HEK293 (cell line): Measurements from ENCODE around the gene TYMS.
A peak's percentile ranks its signal among the peaks of the same experiment; 100 is the strongest.

Experiments
- CTCF ChIA-PET: fragments of 350-600 bp; formaldehyde crosslinking; extraction: SDS; loops from one replicate; lab custom pipeline; 2021; ENCODE audit warnings: antibody characterized with exemption; lab: Yijun Ruan, JAX
- POLR2A ChIA-PET: fragments of 300-600 bp; formaldehyde crosslinking; extraction: SDS; loops from one replicate; lab custom pipeline; 2020; ENCODE audit warnings: antibody characterized with exemption, inconsistent platforms; lab: Yijun Ruan, JAX
- H3K27ac ChIP-seq: fragments of 200-500 bp; sonication (Bioruptor generic); 2 replicates; pipeline ENCODE4 v1.5.1; 2014; ENCODE audit warnings: low read depth, low read length, control low read depth, inconsistent platforms; ENCODE audit errors: extremely low read depth
- H3K36me3 ChIP-seq, 2 experiments: fragments of 200-500 bp in 1 of 2; sonication (Bioruptor generic) in 1 of 2; 1 replicate in 1 of 2; 2 replicates in 1 of 2; pipeline ENCODE4 v1.5.1; 2014 to 2017; ENCODE audit warnings: inconsistent platforms in 2 of 2, low read length in 2 of 2; ENCODE audit not compliant: control insufficient read depth in 2 of 2, insufficient read depth in 1 of 2
- H3K4me1 ChIP-seq: fragments of 200-500 bp; sonication (Bioruptor generic); 2 replicates; pipeline ENCODE4 v1.5.1; 2014; ENCODE audit warnings: mild to moderate bottlenecking, low read length, inconsistent platforms; ENCODE audit not compliant: control insufficient read depth, insufficient read depth
- H3K4me3 ChIP-seq: 2 replicates; pipeline ENCODE4 v1.5.1; 2011; ENCODE audit warnings: low read depth, mild to moderate bottlenecking, control low read depth, low read length, moderate library complexity
- H3K9me3 ChIP-seq: fragments of 200-500 bp; sonication (Bioruptor generic); 2 replicates; pipeline ENCODE4 v1.5.1; 2014; ENCODE audit warnings: low read depth, low read length, inconsistent platforms; ENCODE audit not compliant: control insufficient read depth, insufficient read depth
- IKZF3 ChIP-seq: fragments of 450-650 bp; IDR thresholded peaks from 2 replicates; pipeline ENCODE4 v1.5.0; 2018; ENCODE audit warnings: missing biosample characterization, mild to moderate bottlenecking, missing genetic modification characterization, moderate library complexity
- KLF9 ChIP-seq: fragments of 450-650 bp; formaldehyde crosslinking; IDR thresholded peaks from 2 replicates; pipeline ENCODE4 v1.5.1; 2016; ENCODE audit warnings: missing biosample characterization, missing genetic modification characterization, low read depth
- SCRT1 ChIP-seq: fragments of 450-650 bp; formaldehyde crosslinking; IDR thresholded peaks from 2 replicates; pipeline ENCODE4 v1.5.1; 2016; ENCODE audit warnings: missing biosample characterization, missing genetic modification characterization, borderline replicate concordance
- SCRT2 ChIP-seq: fragments of 450-650 bp; formaldehyde crosslinking; IDR thresholded peaks from 2 replicates; pipeline ENCODE4 v1.5.1; 2016; ENCODE audit warnings: missing biosample characterization, missing genetic modification characterization
- SP3 ChIP-seq: fragments of 450-650 bp; formaldehyde crosslinking; IDR thresholded peaks from 2 replicates; pipeline ENCODE4 v1.5.1; 2016; ENCODE audit warnings: missing biosample characterization, missing genetic modification characterization
- ZIC2 ChIP-seq: fragments of 450-650 bp; formaldehyde crosslinking; IDR thresholded peaks from 2 replicates; pipeline ENCODE4 v1.5.1; 2016; ENCODE audit warnings: missing biosample characterization, missing genetic modification characterization
- ZNF138 ChIP-seq: fragments of 450-650 bp; formaldehyde crosslinking; IDR thresholded peaks from 2 replicates; pipeline ENCODE4 v1.5.1; 2016; ENCODE audit warnings: missing biosample characterization, missing genetic modification characterization, borderline replicate concordance
- ZNF211 ChIP-seq: fragments of 450-650 bp; formaldehyde crosslinking; IDR thresholded peaks from 2 replicates; pipeline ENCODE4 v1.5.1; 2016; ENCODE audit warnings: low read depth, missing biosample characterization, missing genetic modification characterization
- ZNF391 ChIP-seq: fragments of 450-650 bp; formaldehyde crosslinking; IDR thresholded peaks from 2 replicates; pipeline ENCODE4 v1.5.1; 2016; ENCODE audit warnings: low read depth, missing biosample characterization, missing genetic modification characterization, borderline replicate concordance
- ZNF624 ChIP-seq: fragments of 450-650 bp; formaldehyde crosslinking; IDR thresholded peaks from 2 replicates; pipeline ENCODE4 v1.5.1; 2017; ENCODE audit warnings: missing biosample characterization, missing genetic modification characterization
- ZNF76 ChIP-seq: fragments of 450-650 bp; formaldehyde crosslinking; IDR thresholded peaks from 2 replicates; pipeline ENCODE4; 2016; ENCODE audit warnings: low read depth, missing biosample characterization, missing genetic modification characterization, borderline replicate concordance
- ZSCAN30 ChIP-seq: fragments of 450-650 bp; IDR thresholded peaks from 2 replicates; pipeline ENCODE4 v1.5.1; 2018; ENCODE audit warnings: missing biosample characterization, mild to moderate bottlenecking, missing genetic modification characterization, moderate library complexity
- TF ChIP-seq, protein P1 (sequence below): fragments of 450-650 bp; formaldehyde crosslinking; IDR thresholded peaks from 2 replicates; pipeline ENCODE4 v1.5.1; 2016; ENCODE audit warnings: missing biosample characterization, missing genetic modification characterization, borderline replicate concordance
- TF ChIP-seq, protein P2 (sequence below): IDR thresholded peaks from 2 replicates; pipeline ENCODE4 v1.6.1; 2011; ENCODE audit warnings: mild to moderate bottlenecking, low read depth, low read length, borderline replicate concordance
- TF ChIP-seq, protein P3 (sequence below): fragments of 450-650 bp; formaldehyde crosslinking; IDR thresholded peaks from 2 replicates; pipeline ENCODE4 v1.5.1; 2016; ENCODE audit warnings: missing biosample characterization, missing genetic modification characterization

The TYMS gene

DNA sequence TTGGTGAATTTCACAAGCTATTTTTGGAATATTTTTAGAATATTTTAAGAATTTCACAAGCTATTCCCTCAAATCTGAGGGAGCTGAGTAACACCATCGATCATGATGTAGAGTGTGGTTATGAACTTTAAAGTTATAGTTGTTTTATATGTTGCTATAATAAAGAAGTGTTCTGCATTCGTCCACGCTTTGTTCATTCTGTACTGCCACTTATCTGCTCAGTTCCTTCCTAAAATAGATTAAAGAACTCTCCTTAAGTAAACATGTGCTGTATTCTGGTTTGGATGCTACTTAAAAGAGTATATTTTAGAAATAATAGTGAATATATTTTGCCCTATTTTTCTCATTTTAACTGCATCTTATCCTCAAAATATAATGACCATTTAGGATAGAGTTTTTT, 15.9 kb downstream of the TYMS start:
- H3K9me3 ChIP-seq: no peaks in the 10 kb centered on the region
- TF ChIP-seq KLF9 (no peak), ZNF138 (tag by site-specific recombination) (no peak), ZNF391 (no peak), ZNF211 (tag by site-specific recombination) (no peak)
- TF ChIP-seq, protein P1, sequence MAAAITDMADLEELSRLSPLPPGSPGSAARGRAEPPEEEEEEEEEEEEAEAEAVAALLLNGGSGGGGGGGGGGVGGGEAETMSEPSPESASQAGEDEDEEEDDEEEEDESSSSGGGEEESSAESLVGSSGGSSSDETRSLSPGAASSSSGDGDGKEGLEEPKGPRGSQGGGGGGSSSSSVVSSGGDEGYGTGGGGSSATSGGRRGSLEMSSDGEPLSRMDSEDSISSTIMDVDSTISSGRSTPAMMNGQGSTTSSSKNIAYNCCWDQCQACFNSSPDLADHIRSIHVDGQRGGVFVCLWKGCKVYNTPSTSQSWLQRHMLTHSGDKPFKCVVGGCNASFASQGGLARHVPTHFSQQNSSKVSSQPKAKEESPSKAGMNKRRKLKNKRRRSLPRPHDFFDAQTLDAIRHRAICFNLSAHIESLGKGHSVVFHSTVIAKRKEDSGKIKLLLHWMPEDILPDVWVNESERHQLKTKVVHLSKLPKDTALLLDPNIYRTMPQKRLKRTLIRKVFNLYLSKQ (tag by site-specific recombination): no peak
- H3K4me3 ChIP-seq: no peak overlapping the region
- H3K4me1 ChIP-seq: no peaks in the 10 kb centered on the region
- H3K27ac ChIP-seq: no peak overlapping the region
- ChIA-PET POLR2A (interaction anchor here (0.7 to 1.4 kb wide), 2 partner anchors 15 to 216 kb away, joined by 3 to 5 read pairs; no protein-coding TSS in a partner anchor), CTCF (interaction anchor here (0.9 to 2.1 kb wide), 3 partner anchors 10 to 157 kb away, joined by 3 to 8 read pairs (median 8); no protein-coding TSS in a partner anchor)
- H3K36me3 ChIP-seq: peaks cover 59 to 89% of the 10 kb centered on the region in 2 experiments

DNA sequence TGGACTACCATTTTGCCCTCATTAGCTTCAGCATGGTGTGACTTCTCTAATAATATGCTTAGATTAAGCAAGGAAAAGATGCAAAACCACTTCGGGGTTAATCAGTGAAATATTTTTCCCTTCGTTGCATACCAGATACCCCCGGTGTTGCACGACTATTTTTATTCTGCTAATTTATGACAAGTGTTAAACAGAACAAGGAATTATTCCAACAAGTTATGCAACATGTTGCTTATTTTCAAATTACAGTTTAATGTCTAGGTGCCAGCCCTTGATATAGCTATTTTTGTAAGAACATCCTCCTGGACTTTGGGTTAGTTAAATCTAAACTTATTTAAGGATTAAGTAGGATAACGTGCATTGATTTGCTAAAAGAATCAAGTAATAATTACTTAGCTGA, 16.3 kb downstream of the TYMS start:
- H3K36me3 ChIP-seq: peaks cover 56 to 85% of the 10 kb centered on the region in 2 experiments

DNA sequence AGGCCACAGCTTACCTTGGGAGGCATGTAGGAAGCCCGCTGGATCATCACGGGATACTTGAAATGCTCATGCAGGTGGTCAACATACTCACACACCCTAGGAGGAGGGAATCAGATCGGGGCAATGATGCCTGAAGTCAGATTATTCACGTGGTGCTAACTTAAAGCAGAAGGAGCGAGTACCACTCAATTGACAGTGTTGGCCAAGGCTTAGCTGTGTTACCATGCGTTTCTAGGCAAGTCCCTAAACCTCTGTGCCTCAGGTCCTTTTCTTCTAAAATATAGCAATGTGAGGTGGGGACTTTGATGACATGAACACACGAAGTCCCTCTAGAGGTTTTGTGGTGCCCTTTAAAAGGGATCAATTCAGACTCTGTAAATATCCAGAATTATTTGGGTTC, 17.9 kb downstream of the TYMS start:
- peaks cover 41 to 70% of the 10 kb centered on the region in 2 experiments for H3K36me3 ChIP-seq
- ChIA-PET POLR2A (interaction anchor here (1.8 kb wide), 1 partner anchor 9 kb away, joined by 3 read pairs; no protein-coding TSS in a partner anchor), CTCF (interaction anchor here (0.6 to 1.3 kb wide), 3 partner anchors 155 to 165 kb away, joined by 3 to 5 read pairs (median 4); no protein-coding TSS in a partner anchor)
- H3K27ac ChIP-seq: no peak overlapping the region
- H3K4me1 ChIP-seq: no peaks in the 10 kb centered on the region
- TF ChIP-seq ZNF624 (tag by site-specific recombination) (no peak), SP3 (tag by site-specific recombination) (no peak), ZSCAN30 (tag by site-specific recombination) (no peak)
- no peaks in the 10 kb centered on the region for H3K9me3 ChIP-seq
- no peak overlapping the region for H3K4me3 ChIP-seq

More for the DNA sequence above, 16.3 kb downstream of the TYMS start:
- H3K27ac ChIP-seq: no peak overlapping the region
- no peak for TF ChIP-seq ZNF76
- TF ChIP-seq SCRT1 (tag by site-specific recombination): peak; percentile 51; the same call in 1 of the 2 replicates
- TF ChIP-seq IKZF3: no peak
- TF ChIP-seq, protein P2, sequence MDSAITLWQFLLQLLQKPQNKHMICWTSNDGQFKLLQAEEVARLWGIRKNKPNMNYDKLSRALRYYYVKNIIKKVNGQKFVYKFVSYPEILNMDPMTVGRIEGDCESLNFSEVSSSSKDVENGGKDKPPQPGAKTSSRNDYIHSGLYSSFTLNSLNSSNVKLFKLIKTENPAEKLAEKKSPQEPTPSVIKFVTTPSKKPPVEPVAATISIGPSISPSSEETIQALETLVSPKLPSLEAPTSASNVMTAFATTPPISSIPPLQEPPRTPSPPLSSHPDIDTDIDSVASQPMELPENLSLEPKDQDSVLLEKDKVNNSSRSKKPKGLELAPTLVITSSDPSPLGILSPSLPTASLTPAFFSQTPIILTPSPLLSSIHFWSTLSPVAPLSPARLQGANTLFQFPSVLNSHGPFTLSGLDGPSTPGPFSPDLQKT: no peak
- TF ChIP-seq, protein P3, sequence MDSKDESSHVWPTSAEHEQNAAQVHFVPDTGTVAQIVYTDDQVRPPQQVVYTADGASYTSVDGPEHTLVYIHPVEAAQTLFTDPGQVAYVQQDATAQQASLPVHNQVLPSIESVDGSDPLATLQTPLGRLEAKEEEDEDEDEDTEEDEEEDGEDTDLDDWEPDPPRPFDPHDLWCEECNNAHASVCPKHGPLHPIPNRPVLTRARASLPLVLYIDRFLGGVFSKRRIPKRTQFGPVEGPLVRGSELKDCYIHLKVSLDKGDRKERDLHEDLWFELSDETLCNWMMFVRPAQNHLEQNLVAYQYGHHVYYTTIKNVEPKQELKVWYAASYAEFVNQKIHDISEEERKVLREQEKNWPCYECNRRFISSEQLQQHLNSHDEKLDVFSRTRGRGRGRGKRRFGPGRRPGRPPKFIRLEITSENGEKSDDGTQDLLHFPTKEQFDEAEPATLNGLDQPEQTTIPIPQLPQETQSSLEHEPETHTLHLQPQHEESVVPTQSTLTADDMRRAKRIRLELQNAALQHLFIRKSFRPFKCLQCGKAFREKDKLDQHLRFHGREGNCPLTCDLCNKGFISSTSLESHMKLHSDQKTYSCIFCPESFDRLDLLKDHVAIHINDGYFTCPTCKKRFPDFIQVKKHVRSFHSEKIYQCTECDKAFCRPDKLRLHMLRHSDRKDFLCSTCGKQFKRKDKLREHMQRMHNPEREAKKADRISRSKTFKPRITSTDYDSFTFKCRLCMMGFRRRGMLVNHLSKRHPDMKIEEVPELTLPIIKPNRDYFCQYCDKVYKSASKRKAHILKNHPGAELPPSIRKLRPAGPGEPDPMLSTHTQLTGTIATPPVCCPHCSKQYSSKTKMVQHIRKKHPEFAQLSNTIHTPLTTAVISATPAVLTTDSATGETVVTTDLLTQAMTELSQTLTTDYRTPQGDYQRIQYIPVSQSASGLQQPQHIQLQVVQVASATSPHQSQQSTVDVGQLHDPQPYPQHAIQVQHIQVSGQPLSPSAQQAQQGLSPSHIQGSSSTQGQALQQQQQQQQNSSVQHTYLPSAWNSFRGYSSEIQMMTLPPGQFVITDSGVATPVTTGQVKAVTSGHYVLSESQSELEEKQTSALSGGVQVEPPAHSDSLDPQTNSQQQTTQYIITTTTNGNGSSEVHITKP (tag by site-specific recombination): no peak
- TF ChIP-seq ZIC2 (tag by site-specific recombination): no peak
- TF ChIP-seq SCRT2: peak; percentile 77
- TF ChIP-seq, all 188 proteins: peak for 2
- no peaks in the 10 kb centered on the region for H3K4me1 ChIP-seq
- POLR2A ChIA-PET: interaction anchor here (0.7 to 1.4 kb wide), 2 partner anchors 15 to 216 kb away, joined by 3 to 5 read pairs; no protein-coding TSS in a partner anchor
- no peak overlapping the region for H3K4me3 ChIP-seq
- no peaks in the 10 kb centered on the region for H3K9me3 ChIP-seq
- CTCF ChIA-PET: interaction anchor here (1.9 to 2.1 kb wide), 2 partner anchors 10 to 157 kb away, joined by 8 read pairs; no protein-coding TSS in a partner anchor
